OCI-LY1 (cell line): ENCODE measurements around the gene AR.
"Not testable (repeated sequence)": the region's sequence is repeated elsewhere in the genome, so short reads cannot be mapped to it uniquely, and the experiment has no call there.

ENCODE experiments used
- H2AFZ ChIP-seq: fragments of 200-600 bp; sonication (generic), shearing (Covaris generic); 2 replicates; pipeline ENCODE4 v1.6.0; 2014; ENCODE audit warnings: antibody characterized with exemption, mild to moderate bottlenecking, low read length
- H3F3A ChIP-seq: fragments of 200-600 bp; sonication (generic), shearing (Covaris generic); 2 replicates; pipeline ENCODE4 v1.6.0; 2014; ENCODE audit warnings: mild to moderate bottlenecking, antibody characterized with exemption, low read length, moderate library complexity; ENCODE audit not compliant: insufficient read depth
- H3K27ac ChIP-seq: fragments of 200-600 bp; sonication (generic); 2 replicates; pipeline ENCODE4 v1.5.1; 2014; ENCODE audit warnings: low read length, mixed run types, mild to moderate bottlenecking, low read depth; ENCODE audit not compliant: poor library complexity, severe bottlenecking
- H3K27me3 ChIP-seq: fragments of 200-600 bp; sonication (generic); 2 replicates; pipeline ENCODE4 v1.6.0; 2014; ENCODE audit warnings: antibody characterized with exemption, mild to moderate bottlenecking, low read length, moderate library complexity; ENCODE audit not compliant: insufficient read depth
- H3K36me3 ChIP-seq: fragments of 200-600 bp; sonication (generic); 2 replicates; pipeline ENCODE4 v1.6.1; 2014; ENCODE audit warnings: mild to moderate bottlenecking, antibody characterized with exemption, low read length, moderate library complexity, mixed read lengths; ENCODE audit not compliant: insufficient read depth
- H3K4me1 ChIP-seq: fragments of 200-600 bp; sonication (generic); 2 replicates; pipeline ENCODE4 v1.5.1; 2014; ENCODE audit warnings: mild to moderate bottlenecking, low read length, moderate library complexity; ENCODE audit not compliant: insufficient read depth, severe bottlenecking
- H3K4me2 ChIP-seq: fragments of 200-600 bp; sonication (generic), shearing (Covaris generic); 2 replicates; pipeline ENCODE4 v1.6.1; 2014; ENCODE audit warnings: low read length
- H3K4me3 ChIP-seq: fragments of 200-600 bp; sonication (generic); 2 replicates; pipeline ENCODE4 v1.5.1; 2014; ENCODE audit warnings: low read length, low read depth, mild to moderate bottlenecking, mixed read lengths; ENCODE audit not compliant: poor library complexity, severe bottlenecking
- H3K79me2 ChIP-seq: fragments of 200-600 bp; shearing (Covaris generic); 2 replicates; pipeline ENCODE4 v1.6.1; 2016; ENCODE audit warnings: mixed run types, low read length, mixed read lengths; ENCODE audit not compliant: insufficient read depth
- H3K9ac ChIP-seq: fragments of 200-600 bp; sonication (generic), shearing (Covaris generic); 2 replicates; pipeline ENCODE4 v1.6.1; 2014; ENCODE audit warnings: mild to moderate bottlenecking, low read length, mixed read lengths
- H3K9me2 ChIP-seq: fragments of 200-600 bp; sonication (generic), shearing (Covaris generic); 2 replicates; pipeline ENCODE4 v1.6.1; 2014; ENCODE audit warnings: low read depth, mild to moderate bottlenecking, low read length, mixed read lengths
- H3K9me3 ChIP-seq: fragments of 200-600 bp; shearing (Covaris generic); 2 replicates; pipeline ENCODE4 v1.6.1; 2014; ENCODE audit warnings: low read length, mixed read lengths
- H4K20me1 ChIP-seq: fragments of 200-600 bp; sonication (generic), shearing (Covaris generic); 2 replicates; pipeline ENCODE4 v1.6.0; 2016; ENCODE audit warnings: mild to moderate bottlenecking, low read length; ENCODE audit not compliant: insufficient read depth
- EZH2 ChIP-seq: fragments of 200-600 bp; sonication (generic), shearing (Covaris generic); IDR thresholded peaks from 2 replicates; pipeline ENCODE4 v1.8.0; 2017; ENCODE audit warnings: borderline replicate concordance, mixed run types, mild to moderate bottlenecking, antibody characterized with exemption, low read length, moderate library complexity, mixed read lengths
- TF ChIP-seq, protein P1 (sequence below): fragments of 200-600 bp; sonication (generic), shearing (Covaris generic); IDR thresholded peaks from 2 replicates; pipeline ENCODE4 v1.5.1; 2017; ENCODE audit warnings: mild to moderate bottlenecking, antibody characterized with exemption, low read length, moderate library complexity, mixed read lengths

AR gene

DNA sequence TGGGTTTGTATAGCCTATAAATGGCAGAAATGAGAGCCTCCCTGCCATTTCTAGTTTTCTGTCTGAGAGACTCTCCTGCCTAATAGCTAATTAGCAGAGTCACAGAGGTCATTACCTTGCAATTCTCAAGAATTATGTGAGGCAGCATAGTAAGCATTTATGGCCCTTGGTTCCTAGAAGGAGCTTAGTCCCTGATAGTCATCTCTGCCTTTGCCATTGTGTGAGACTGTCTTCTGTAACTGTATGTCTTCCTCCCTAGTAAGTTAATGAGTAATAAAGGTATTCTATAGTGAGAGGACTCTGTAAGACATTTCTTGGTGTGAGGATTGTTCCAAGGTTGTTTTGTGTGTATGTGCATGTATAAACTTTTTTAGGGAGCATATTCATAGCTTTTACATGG lies 108.7 kb downstream of the AR start:
- Histone ChIP-seq H3K9me2 (no peaks in the 10 kb centered on the region), H4K20me1 (no peaks in the 10 kb centered on the region), H3K9ac (no peak overlapping the region), H2AFZ (no peak overlapping the region), H3K27ac (no peak overlapping the region), H3F3A (no peaks in the 10 kb centered on the region), H3K79me2 (no peaks in the 10 kb centered on the region), H3K36me3 (no peaks in the 10 kb centered on the region), H3K4me3 (no peak overlapping the region), H3K27me3 (no peaks in the 10 kb centered on the region), H3K4me2 (no peak overlapping the region), H3K4me1 (no peaks in the 10 kb centered on the region), H3K9me3 (no peaks in the 10 kb centered on the region)
- TF ChIP-seq EZH2 = no peak
- TF ChIP-seq, protein P1, sequence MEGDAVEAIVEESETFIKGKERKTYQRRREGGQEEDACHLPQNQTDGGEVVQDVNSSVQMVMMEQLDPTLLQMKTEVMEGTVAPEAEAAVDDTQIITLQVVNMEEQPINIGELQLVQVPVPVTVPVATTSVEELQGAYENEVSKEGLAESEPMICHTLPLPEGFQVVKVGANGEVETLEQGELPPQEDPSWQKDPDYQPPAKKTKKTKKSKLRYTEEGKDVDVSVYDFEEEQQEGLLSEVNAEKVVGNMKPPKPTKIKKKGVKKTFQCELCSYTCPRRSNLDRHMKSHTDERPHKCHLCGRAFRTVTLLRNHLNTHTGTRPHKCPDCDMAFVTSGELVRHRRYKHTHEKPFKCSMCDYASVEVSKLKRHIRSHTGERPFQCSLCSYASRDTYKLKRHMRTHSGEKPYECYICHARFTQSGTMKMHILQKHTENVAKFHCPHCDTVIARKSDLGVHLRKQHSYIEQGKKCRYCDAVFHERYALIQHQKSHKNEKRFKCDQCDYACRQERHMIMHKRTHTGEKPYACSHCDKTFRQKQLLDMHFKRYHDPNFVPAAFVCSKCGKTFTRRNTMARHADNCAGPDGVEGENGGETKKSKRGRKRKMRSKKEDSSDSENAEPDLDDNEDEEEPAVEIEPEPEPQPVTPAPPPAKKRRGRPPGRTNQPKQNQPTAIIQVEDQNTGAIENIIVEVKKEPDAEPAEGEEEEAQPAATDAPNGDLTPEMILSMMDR = no peak

DNA sequence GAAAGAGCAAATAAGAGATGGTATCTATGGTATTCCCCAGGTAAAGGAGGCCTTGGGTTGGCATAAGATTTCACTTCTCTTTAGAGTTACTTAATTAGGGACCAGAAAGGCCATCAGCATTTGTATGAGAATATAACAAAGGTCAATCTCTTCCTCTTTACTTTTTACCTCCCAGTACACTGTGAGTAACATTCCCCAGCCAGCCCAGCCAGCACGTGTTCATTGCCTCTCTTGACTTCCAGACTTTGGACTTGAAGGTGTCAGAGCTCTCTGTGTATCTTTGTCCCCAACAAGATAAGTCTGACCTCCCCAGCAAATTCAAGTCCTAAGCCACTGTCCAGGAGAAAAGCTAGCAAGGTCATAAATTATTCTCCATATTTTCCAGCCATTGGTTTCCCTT lies 110.5 kb downstream of the AR start:
- Histone ChIP-seq H2AFZ (no peak overlapping the region), H3K36me3 (no peaks in the 10 kb centered on the region), H3K9me3 (no peaks in the 10 kb centered on the region), H3K4me2 (no peak overlapping the region), H3K9ac (no peak overlapping the region), H3K27me3 (no peaks in the 10 kb centered on the region), H3K79me2 (no peaks in the 10 kb centered on the region), H3K27ac (no peak overlapping the region), H3K4me3 (no peak overlapping the region), H3K9me2 (no peaks in the 10 kb centered on the region), H3F3A (no peaks in the 10 kb centered on the region), H3K4me1 (no peaks in the 10 kb centered on the region), H4K20me1 (no peaks in the 10 kb centered on the region)
- TF ChIP-seq, protein P1 = no peak
- no peak for TF ChIP-seq EZH2

DNA sequence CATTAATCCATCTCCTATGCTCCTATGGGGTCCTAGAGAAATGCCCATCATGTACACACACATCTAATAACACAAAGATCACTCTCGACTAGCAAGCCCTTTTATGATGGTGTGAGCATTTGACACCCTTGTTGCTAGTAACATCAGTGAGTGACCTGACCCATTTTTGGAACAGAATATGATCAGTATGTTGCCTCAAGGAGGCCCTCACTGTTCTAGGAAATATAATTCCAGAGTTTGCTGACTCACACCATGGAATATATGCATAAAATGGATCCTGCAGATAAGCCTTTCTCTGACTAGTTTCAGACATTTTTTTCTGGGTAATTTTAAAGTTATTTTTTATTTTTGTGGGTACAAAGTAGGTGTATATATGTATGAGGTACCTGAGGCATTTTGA lies 121.8 kb downstream of the AR start:
- no peaks in the 10 kb centered on the region for H3F3A ChIP-seq
- H3K79me2 ChIP-seq = no peaks in the 10 kb centered on the region
- H3K4me3 ChIP-seq = no peak overlapping the region
- TF ChIP-seq EZH2 = no peak
- TF ChIP-seq, protein P1 = no peak
- H3K9ac ChIP-seq = no peak overlapping the region
- H3K4me1 ChIP-seq = no peaks in the 10 kb centered on the region
- H3K36me3 ChIP-seq = no peaks in the 10 kb centered on the region
- no peaks in the 10 kb centered on the region for H4K20me1 ChIP-seq
- no peaks in the 10 kb centered on the region for H3K27me3 ChIP-seq
- H3K9me3 ChIP-seq = no peaks in the 10 kb centered on the region
- H3K27ac ChIP-seq = no peak overlapping the region
- H2AFZ ChIP-seq = no peak overlapping the region
- no peak overlapping the region for H3K4me2 ChIP-seq
- H3K9me2 ChIP-seq = no peaks in the 10 kb centered on the region

DNA sequence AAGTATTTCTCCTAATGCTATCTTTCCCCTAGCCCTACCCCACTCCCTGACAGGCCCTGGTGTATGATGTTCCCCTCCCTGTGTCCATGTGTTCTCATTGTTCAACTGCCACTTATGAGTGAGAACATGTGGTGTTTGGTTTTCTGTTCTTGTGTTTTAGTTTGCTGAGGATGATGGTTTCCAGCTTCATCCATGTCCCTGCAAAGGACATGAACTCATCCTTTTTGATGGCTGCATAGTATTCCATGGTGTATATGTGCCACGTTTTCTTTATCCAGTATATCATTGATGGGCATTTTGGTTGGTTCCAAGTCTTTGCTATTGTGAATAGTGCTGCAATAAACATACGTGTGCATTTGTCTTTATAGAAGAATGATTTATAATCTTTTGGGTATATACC lies 126.9 kb downstream of the AR start:
- H4K20me1 ChIP-seq, H3K27ac ChIP-seq, H3K36me3 ChIP-seq, H3K4me1 ChIP-seq, H3K9me2 ChIP-seq, H3K4me2 ChIP-seq, H3K79me2 ChIP-seq, H3K9ac ChIP-seq, H3K4me3 ChIP-seq, H3K9me3 ChIP-seq, H2AFZ ChIP-seq, H3K27me3 ChIP-seq, H3F3A ChIP-seq: not testable (repeated sequence)
